K562 (cell line): ENCODE data around the gene PDE11A. TPM values are rescaled to one million over a fixed set of nuclear protein-coding genes. Genes with fewer than 3 reads are reported as not detected.

Experiments
- NFYB ChIP-seq: IDR thresholded peaks from 2 replicates; pipeline ENCODE4 v1.6.1; 2011; ENCODE audit warnings: mild to moderate bottlenecking, moderate library complexity; ENCODE audit not compliant: insufficient read length; ENCODE audit errors: extremely low read depth
- NR3C1 ChIP-seq: sonication (generic); formaldehyde crosslinking; IDR thresholded peaks from 2 replicates; pipeline ENCODE4 v1.8.1; 2022; ENCODE audit warnings: missing genetic modification reagents
- PRPF4 ChIP-seq: fragments of 200-400 bp; formaldehyde crosslinking; IDR thresholded peaks from one replicate; pipeline ENCODE4 v1.6.1; 2017; ENCODE audit warnings: low read length, low read depth, mild to moderate bottlenecking; ENCODE audit not compliant: insufficient read depth, poor library complexity, severe bottlenecking
- ZNF217 ChIP-seq: sonication (generic); formaldehyde crosslinking; IDR thresholded peaks from 2 replicates; pipeline ENCODE4 v1.8.0; 2022; ENCODE audit warnings: mild to moderate bottlenecking, missing genetic modification reagents
- ZNF239 ChIP-seq: fragments of 250-450 bp; sonication (Bioruptor Pico); IDR thresholded peaks from 2 replicates; pipeline ENCODE4 v1.4.0; 2020; ENCODE audit warnings: mild to moderate bottlenecking
- ZNF444 ChIP-seq: fragments of 250-450 bp; sonication (Bioruptor Pico); IDR thresholded peaks from 2 replicates; pipeline ENCODE4 v1.4.0; 2020; ENCODE audit warnings: mild to moderate bottlenecking, moderate library complexity
- polyA plus RNA-seq, 8 experiments: library from polyadenylated mRNA; depleted of rRNA in 4 of 8; stranded (reverse) in 5 of 8; unstranded in 3 of 8; fragments of >200 nt; fragmentation: Nextera tagmentation in 2 of 8; fragmentation: Illumina TruSeq in 1 of 8; extraction: Ambion mirVana in 2 of 8; extraction: Trizol in 1 of 8; gene quantifications; 2 replicates each; pipeline versions ENCODE4 v1.2.1 to v1.2.3, GENCODE V29; 2011 to 2014; ENCODE audit warnings: inconsistent platforms in 1 of 8, missing spikeins in 1 of 8
- total RNA-seq, 7 experiments: library from RNA; depleted of rRNA in 6 of 7; stranded (reverse); fragments of >200 nt in 6 of 7; fragmentation: Illumina TruSeq in 2 of 7; extraction: Trizol in 2 of 7; gene quantifications; 2 replicates each; pipeline versions ENCODE4 v1.2.1 to v1.2.3, GENCODE V29; 2011 to 2021; ENCODE audit warnings: low replicate concordance in 1 of 7
- TF ChIP-seq, protein P1 (sequence below), 2 experiments: fragments of 450-650 bp; IDR thresholded peaks; 2 replicates each; pipeline ENCODE4 v1.6.1; 2016; ENCODE audit warnings: mild to moderate bottlenecking in 2 of 2, borderline replicate concordance in 1 of 2, low read depth in 1 of 2, moderate library complexity in 1 of 2
- TF ChIP-seq, protein P2 (sequence below): fragments of 250-450 bp; sonication (Bioruptor Pico); IDR thresholded peaks from 2 replicates; pipeline ENCODE4 v1.4.0; 2020; ENCODE audit warnings: mild to moderate bottlenecking, moderate library complexity
- TF ChIP-seq, protein P3 (sequence below), 2 experiments: fragments of 450-650 bp in 1 of 2; IDR thresholded peaks; 2 replicates each; pipeline ENCODE4 v1.6.1; 2011 to 2017; ENCODE audit warnings: low read depth in 2 of 2, antibody characterized with exemption in 1 of 2, borderline replicate concordance in 1 of 2, low read length in 1 of 2, mild to moderate bottlenecking in 1 of 2, mixed read lengths in 1 of 2; ENCODE audit not compliant: control insufficient read depth in 1 of 2

The PDE11A gene
- total and polyA plus RNA-seq, 9 of the 15 experiments (the other 6 are each of a cell fraction or from before 2014, with no cell fraction given): 3.2 to 22.1 (median 5.7) TPM

DNA sequence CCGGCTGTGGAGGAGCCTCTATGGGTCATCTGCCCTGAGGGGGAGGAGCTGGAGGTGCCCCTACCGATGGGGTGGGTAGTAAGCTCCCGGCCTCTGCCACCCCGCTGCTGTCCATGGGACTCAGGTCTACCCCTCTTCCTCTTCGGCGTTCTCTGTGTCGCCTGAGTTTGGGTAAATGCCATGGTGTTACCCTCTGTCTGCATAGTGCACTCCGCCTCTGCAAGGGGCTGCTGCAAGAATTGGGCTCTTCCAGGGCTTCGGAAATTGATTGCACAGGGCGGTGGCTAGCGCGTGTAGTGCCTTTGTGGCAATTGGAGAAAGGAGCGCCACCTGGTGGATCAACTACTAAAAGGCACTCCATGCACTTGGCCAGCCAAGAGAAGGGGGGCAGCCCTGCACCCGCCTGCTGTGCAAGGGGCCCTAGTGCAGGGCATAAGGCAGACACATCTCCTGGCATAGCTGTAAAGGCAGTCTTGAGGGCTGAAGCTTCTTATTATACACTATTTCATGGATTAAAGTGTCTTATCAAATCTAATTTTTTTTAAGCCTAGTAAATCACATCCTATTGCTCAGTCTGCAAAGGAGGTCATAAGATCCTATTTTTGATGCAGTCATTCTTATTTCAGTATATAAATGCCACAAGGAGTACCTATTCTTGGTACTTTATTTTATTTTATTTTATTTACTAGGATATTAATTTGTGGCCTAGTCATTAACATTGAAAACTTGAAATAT lies 308.9 kb downstream of the PDE11A start (continued):
- TF ChIP-seq, protein P1, sequence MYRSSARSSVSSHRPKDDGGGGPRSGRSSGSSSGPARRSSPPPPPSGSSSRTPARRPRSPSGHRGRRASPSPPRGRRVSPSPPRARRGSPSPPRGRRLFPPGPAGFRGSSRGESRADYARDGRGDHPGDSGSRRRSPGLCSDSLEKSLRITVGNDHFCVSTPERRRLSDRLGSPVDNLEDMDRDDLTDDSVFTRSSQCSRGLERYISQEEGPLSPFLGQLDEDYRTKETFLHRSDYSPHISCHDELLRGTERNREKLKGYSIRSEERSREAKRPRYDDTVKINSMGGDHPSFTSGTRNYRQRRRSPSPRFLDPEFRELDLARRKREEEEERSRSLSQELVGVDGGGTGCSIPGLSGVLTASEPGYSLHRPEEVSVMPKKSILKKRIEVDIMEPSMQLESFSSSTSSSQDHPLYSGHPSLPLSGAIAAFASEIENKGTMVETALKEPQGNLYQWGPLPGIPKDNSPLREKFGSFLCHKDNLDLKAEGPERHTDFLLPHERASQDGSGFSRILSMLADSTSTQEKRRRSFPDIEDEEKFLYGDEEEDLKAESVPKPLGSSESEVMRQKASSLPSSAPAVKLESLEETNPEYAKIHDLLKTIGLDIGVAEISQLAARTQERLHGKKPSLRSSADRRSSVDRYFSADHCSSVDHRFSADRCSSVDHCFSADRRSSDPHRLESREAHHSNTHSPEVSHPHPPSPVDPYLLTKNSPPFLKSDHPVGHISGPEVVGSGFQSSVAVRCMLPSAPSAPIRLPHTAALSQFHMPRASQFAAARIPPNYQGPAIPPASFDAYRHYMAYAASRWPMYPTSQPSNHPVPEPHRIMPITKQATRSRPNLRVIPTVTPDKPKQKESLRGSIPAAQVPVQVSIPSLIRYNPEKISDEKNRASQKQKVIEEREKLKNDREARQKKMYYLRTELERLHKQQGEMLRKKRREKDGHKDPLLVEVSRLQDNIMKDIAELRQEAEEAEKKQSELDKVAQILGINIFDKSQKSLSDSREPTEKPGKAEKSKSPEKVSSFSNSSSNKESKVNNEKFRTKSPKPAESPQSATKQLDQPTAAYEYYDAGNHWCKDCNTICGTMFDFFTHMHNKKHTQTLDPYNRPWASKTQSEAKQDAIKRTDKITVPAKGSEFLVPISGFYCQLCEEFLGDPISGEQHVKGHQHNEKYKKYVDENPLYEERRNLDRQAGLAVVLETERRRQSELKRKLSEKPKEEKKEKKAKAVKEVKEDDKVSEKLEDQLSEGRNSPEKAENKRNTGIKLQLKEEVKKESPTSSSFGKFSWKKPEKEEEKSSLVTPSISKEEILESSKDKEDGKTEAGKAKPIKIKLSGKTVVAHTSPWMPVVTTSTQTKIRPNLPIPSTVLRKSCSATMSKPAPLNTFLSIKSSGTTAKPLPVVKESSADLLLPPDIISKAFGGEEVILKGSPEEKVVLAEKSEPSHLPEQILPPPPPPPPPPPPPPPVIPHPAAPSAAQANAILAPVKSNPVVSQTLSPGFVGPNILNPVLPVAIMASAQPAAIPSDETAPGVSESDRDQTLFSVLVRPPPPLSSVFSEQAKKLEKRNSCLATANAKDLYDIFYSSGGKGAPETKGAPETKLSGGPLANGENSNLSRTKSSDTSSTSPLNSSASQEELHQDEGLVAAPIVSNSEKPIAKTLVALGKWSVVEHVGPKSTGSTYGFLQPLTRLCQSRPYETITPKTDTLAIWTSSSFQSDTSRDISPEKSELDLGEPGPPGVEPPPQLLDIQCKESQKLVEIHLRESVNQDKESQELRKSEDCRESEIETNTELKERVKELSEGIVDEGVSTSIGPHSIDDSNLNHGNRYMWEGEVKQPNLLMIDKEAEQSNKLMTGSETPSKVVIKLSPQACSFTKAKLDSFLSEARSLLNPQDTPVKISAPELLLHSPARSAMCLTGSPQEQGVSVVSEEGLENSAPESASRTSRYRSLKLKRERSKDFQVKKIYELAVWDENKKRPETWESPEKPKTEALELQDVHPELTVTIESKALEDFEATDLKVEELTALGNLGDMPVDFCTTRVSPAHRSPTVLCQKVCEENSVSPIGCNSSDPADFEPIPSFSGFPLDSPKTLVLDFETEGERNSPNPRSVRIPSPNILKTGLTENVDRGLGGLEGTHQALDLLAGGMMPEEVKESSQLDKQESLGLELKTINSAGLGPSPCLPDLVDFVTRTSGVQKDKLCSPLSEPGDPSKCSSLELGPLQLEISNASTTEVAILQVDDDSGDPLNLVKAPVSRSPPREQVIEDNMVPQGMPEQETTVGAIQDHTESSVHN (IDR thresholded peaks at IDR 0.05; ENCODE audit: borderline replicate concordance in 1 of 2, low read depth in 1 of 2): no peak
- TF ChIP-seq NR3C1 (no peak), PRPF4 (no peak), NFYB (no peak), ZNF217 (CRISPR knock-in tag) (no peak), ZNF239 (no peak), ZNF444 (CRISPR knock-in tag) (no peak)
- TF ChIP-seq, protein P2, sequence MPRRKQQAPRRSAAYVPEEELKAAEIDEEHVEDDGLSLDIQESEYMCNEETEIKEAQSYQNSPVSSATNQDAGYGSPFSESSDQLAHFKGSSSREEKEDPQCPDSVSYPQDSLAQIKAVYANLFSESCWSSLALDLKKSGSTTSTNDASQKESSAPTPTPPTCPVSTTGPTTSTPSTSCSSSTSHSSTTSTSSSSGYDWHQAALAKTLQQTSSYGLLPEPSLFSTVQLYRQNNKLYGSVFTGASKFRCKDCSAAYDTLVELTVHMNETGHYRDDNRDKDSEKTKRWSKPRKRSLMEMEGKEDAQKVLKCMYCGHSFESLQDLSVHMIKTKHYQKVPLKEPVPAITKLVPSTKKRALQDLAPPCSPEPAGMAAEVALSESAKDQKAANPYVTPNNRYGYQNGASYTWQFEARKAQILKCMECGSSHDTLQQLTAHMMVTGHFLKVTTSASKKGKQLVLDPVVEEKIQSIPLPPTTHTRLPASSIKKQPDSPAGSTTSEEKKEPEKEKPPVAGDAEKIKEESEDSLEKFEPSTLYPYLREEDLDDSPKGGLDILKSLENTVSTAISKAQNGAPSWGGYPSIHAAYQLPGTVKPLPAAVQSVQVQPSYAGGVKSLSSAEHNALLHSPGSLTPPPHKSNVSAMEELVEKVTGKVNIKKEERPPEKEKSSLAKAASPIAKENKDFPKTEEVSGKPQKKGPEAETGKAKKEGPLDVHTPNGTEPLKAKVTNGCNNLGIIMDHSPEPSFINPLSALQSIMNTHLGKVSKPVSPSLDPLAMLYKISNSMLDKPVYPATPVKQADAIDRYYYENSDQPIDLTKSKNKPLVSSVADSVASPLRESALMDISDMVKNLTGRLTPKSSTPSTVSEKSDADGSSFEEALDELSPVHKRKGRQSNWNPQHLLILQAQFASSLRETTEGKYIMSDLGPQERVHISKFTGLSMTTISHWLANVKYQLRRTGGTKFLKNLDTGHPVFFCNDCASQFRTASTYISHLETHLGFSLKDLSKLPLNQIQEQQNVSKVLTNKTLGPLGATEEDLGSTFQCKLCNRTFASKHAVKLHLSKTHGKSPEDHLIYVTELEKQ (CRISPR knock-in tag): no peak
- TF ChIP-seq, protein P3, sequence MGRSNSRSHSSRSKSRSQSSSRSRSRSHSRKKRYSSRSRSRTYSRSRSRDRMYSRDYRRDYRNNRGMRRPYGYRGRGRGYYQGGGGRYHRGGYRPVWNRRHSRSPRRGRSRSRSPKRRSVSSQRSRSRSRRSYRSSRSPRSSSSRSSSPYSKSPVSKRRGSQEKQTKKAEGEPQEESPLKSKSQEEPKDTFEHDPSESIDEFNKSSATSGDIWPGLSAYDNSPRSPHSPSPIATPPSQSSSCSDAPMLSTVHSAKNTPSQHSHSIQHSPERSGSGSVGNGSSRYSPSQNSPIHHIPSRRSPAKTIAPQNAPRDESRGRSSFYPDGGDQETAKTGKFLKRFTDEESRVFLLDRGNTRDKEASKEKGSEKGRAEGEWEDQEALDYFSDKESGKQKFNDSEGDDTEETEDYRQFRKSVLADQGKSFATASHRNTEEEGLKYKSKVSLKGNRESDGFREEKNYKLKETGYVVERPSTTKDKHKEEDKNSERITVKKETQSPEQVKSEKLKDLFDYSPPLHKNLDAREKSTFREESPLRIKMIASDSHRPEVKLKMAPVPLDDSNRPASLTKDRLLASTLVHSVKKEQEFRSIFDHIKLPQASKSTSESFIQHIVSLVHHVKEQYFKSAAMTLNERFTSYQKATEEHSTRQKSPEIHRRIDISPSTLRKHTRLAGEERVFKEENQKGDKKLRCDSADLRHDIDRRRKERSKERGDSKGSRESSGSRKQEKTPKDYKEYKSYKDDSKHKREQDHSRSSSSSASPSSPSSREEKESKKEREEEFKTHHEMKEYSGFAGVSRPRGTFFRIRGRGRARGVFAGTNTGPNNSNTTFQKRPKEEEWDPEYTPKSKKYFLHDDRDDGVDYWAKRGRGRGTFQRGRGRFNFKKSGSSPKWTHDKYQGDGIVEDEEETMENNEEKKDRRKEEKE (IDR thresholded peaks at IDR 0.05; ENCODE audit: borderline replicate concordance in 1 of 2, control insufficient read depth in 1 of 2, low read depth in 2 of 2, low read length in 1 of 2): no peak
